Stimulated activated CD8-positive, alpha-beta memory T cell treated with anti-CD3 and anti-CD28 coated beads, Interleukin-15, amount 100 ng/mL, for 48 hours (primary cell): Measurements from ENCODE around the gene SPDYE6.
"Not testable (repeated sequence)": the region's sequence is repeated elsewhere in the genome, so short reads cannot be mapped to it uniquely, and the experiment has no call there.

ENCODE experiments used
- DNase-seq, 2 donors: peaks; one replicate each; pipeline ENCODE4 v3.0.0-alpha.2; 2020; ENCODE audit warnings: low read depth in 2 of 2

Gene SPDYE6

GRCh38 chr7:102356344-102356743 lies at the start of gene SPDYE6:
Gene SPDYE6, minus strand, starts transcription at chr7:102356444. Its CDS starts 421 bp downstream, at chr7:102356023.
- DNase-seq, result not testable (repeated sequence)

GRCh38 chr7:102404862-102405188 lies 48.6 kb upstream of the SPDYE6 start:
- not testable (repeated sequence) for DNase-seq

GRCh38 chr7:102404005-102404861 lies 48.0 kb upstream of the SPDYE6 start:
- DNase-seq, result no peak

- no peak for DNase-seq
These were observed 47.3 kb upstream of the SPDYE6 start for GRCh38 chr7:102403563-102403962.

GRCh38 chr7:102400360-102400759 lies 44.1 kb upstream of the SPDYE6 start:
- no peak for DNase-seq

- no peak for DNase-seq
These were observed 42.3 kb upstream of the SPDYE6 start for GRCh38 chr7:102398543-102398942.

GRCh38 chr7:102396710-102397019 lies 40.4 kb upstream of the SPDYE6 start:
- no peak for DNase-seq

- DNase-seq, result peak; percentile 70 to 73
These were observed 39.8 kb upstream of the SPDYE6 start, which contains the start of gene PRKRIP1 for GRCh38 chr7:102395873-102396709. Gene PRKRIP1, plus strand, starts transcription at chr7:102396363. Its CDS starts 49 bp downstream, at chr7:102396412.

- no peak for DNase-seq
These were observed 39.3 kb upstream of the SPDYE6 start for GRCh38 chr7:102395592-102395872.

- DNase-seq, result no peak
These were observed 37.2 kb upstream of the SPDYE6 start for GRCh38 chr7:102393467-102393866.

GRCh38 chr7:102392330-102392729 lies 36.1 kb upstream of the SPDYE6 start:
- DNase-seq, result no peak

- peak; percentile 43 to 47 for DNase-seq
These were observed 34.6 kb upstream of the SPDYE6 start for GRCh38 chr7:102390697-102391484.

- no peak for DNase-seq
These were observed 33.6 kb upstream of the SPDYE6 start for GRCh38 chr7:102389810-102390209.

GRCh38 chr7:102387064-102387463 lies 30.8 kb upstream of the SPDYE6 start:
- no peak for DNase-seq

GRCh38 chr7:102381696-102382425 lies 25.6 kb upstream of the SPDYE6 start:
- DNase-seq, result not testable (repeated sequence)

- not testable (repeated sequence) for DNase-seq
These were observed 24.6 kb upstream of the SPDYE6 start for GRCh38 chr7:102380837-102381236.

GRCh38 chr7:102376964-102377466 lies 20.8 kb upstream of the SPDYE6 start:
- DNase-seq, result no peak

GRCh38 chr7:102372796-102373195 lies 16.6 kb upstream of the SPDYE6 start:
- not testable (repeated sequence) for DNase-seq

GRCh38 chr7:102370038-102370437 lies 13.8 kb upstream of the SPDYE6 start:
- not testable (repeated sequence) for DNase-seq

- not testable (repeated sequence) for DNase-seq
These were observed 9.1 kb upstream of the SPDYE6 start for GRCh38 chr7:102365390-102365789.

- not testable (repeated sequence) for DNase-seq
These were observed 8.2 kb upstream of the SPDYE6 start for GRCh38 chr7:102364394-102364886.
